Left lung (tissue), 10 donors: ENCODE measurements around the gene CDC25C. TPM values are rescaled to one million over a fixed set of nuclear protein-coding genes. Genes with fewer than 3 reads are reported as not detected.
A peak's percentile ranks its signal among the peaks of the same experiment; 100 is the strongest.

Experiments
- ATAC-seq: fragments of 200-7000 bp; cut with Tn5 transposase; one replicate; pipeline ENCODE4 v1.9.1; 2020; ENCODE audit warnings: moderate library complexity
- DNase-seq, 4 donors: peaks; one replicate each; pipeline ENCODE4 v3.0.0-alpha.2; 2013 to 2020
- H3K27ac ChIP-seq, 2 donors: fragments of 200-600 bp; sonication (generic) in 1 of 2; one replicate each; pipeline versions ENCODE4 v1.5.0 to v1.8.0; 2020 to 2021
- H3K27me3 ChIP-seq, 2 donors: fragments of 200-600 bp; sonication (generic) in 1 of 2; one replicate each; pipeline versions ENCODE4 v1.5.0 to v1.8.0; 2020 to 2021
- H3K36me3 ChIP-seq, 2 donors: fragments of 200-600 bp; sonication (generic) in 1 of 2; one replicate each; pipeline versions ENCODE4 v1.5.0 to v1.8.0; 2020 to 2021
- H3K4me1 ChIP-seq, 2 donors: fragments of 200-600 bp; one replicate each; pipeline ENCODE4 v1.8.0; 2021
- H3K4me3 ChIP-seq, 2 donors: fragments of 200-600 bp; sonication (generic) in 1 of 2; one replicate each; pipeline versions ENCODE4 v1.5.0 to v1.8.0; 2020 to 2021; ENCODE audit warnings: mild to moderate bottlenecking in 1 of 2
- H3K9me3 ChIP-seq, 2 donors: fragments of 200-600 bp; sonication (generic) in 1 of 2; one replicate each; pipeline versions ENCODE4 v1.5.0 to v1.8.0; 2020 to 2021
- CTCF ChIP-seq, 2 donors: fragments of 200-600 bp; sonication (generic) in 1 of 2; IDR thresholded peaks; one replicate each; pipeline versions ENCODE4 v1.5.0 to v1.8.0; 2021; ENCODE audit warnings: antibody characterized with exemption in 2 of 2
- intact Hi-C, 2 donors: fragments of 100-400 bp; cut with DNase I; formaldehyde crosslinking; loops; one replicate each; pipeline versions ENCODE4 v1.11.2 to v1.14.2; 2022
- polyA plus RNA-seq, 6 donors: library from polyadenylated mRNA; unstranded; fragments of 120-200 nt; gene quantifications; one replicate each; pipeline ENCODE4 v1.2.1, GENCODE V29; 2013; ENCODE audit not compliant: insufficient read length in 6 of 6
- total RNA-seq, 2 donors: library from RNA; stranded (reverse); fragmentation: NEBNext Ultra II Directional; extraction: Animal tissue kit (Norgen Biotek cat#: 25700); gene quantifications; one replicate each; pipeline ENCODE4 v1.2.1, GENCODE V29; 2021
- donor health status: DM: no; HTN: yes; CAD: no.
- donor health status: DM: no; HTN: no; CAD: no.

The CDC25C gene
- total and polyA plus RNA-seq, 8 donors: 0.34 to 14.6 (median 7.7) TPM

DNA sequence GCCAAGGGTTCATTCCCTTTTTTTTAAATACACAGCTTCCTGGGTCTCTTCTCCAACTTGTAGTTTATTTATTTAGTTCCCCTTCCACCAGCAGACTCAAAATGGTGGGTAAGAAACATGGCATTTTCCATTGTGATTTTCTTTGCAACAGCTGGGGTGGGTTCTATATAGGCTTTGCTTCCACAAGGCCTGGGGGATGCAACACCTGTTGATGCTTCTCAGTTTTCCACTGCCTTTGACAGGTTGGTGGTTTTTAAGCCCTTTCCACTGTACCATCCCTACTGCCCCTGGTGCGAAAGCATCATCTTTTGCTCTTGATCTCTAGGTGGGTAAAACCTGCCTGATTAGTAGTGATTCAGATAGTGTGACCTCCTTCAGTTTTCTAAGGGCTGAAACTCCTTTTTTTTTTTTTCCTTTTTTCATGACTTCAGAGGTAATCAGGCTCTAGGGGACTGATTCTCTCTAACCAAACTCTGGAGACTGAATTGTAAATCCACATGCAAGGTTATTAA lies 29.4 kb upstream of the CDC25C start:
- H3K27ac ChIP-seq: peak overlapping the region in 1 of 2 donors; percentile 13
- intact Hi-C loops: no loop called here
- H3K36me3 ChIP-seq: no peaks in the 10 kb centered on the region
- no peak for DNase-seq
- H3K27me3 ChIP-seq: no peaks in the 10 kb centered on the region
- peaks cover 0 to 32% of the 10 kb centered on the region in 2 donors for H3K4me1 ChIP-seq
- ATAC-seq: no peak
- H3K9me3 ChIP-seq: no peaks in the 10 kb centered on the region
- H3K4me3 ChIP-seq: no peak overlapping the region
- TF ChIP-seq CTCF (IDR thresholded peaks at IDR 0.05): no peak

GRCh38 chr5:138359621-138360020 lies 28.0 kb upstream of the CDC25C start:
- Histone ChIP-seq H3K27ac (no peak overlapping the region), H3K4me1 (peaks cover 6 to 43% of the 10 kb centered on the region in 2 donors), H3K9me3 (no peaks in the 10 kb centered on the region), H3K36me3 (no peaks in the 10 kb centered on the region), H3K4me3 (no peak overlapping the region), H3K27me3 (no peaks in the 10 kb centered on the region)
- no peak for ATAC-seq
- DNase-seq: no peak
- TF ChIP-seq CTCF (IDR thresholded peaks at IDR 0.05): no peak
- intact Hi-C loops: no loop called here

GRCh38 chr5:138354926-138355378 lies 23.3 kb upstream of the CDC25C start:
- intact Hi-C loops: no loop called here

DNA sequence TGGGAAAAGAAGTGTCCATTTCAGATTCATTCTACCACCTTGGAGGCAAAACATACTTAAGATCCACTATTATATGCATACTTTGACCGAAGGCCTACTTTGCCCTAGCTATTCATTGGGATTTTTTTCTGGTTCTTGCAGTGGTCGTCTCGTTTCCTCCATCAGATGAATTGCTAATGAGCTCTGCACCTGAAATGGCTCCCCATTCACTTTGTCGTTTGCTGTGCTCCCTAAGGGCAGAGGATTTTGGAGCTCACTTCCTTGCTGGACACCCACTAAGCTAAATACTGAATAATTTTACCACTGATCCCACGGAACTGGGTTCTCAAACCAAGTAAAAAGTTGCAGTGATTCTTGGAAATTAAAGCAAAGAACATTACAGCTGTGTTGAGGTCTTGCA lies 22.8 kb upstream of the CDC25C start:
- Histone ChIP-seq H3K27me3 (no peaks in the 10 kb centered on the region), H3K27ac (peak overlapping the region; percentile 97 to 98), H3K4me1 (peaks cover 12 to 26% of the 10 kb centered on the region in 2 donors), H3K4me3 (peak overlapping the region; percentile 78 to 86), H3K9me3 (peaks cover 0 to 4% of the 10 kb centered on the region in 2 donors), H3K36me3 (no peaks in the 10 kb centered on the region)
- ATAC-seq (no peak), DNase-seq (no peak)
- intact Hi-C loops: no loop called here
- TF ChIP-seq CTCF (IDR thresholded peaks at IDR 0.05): no peak

More at GRCh38 chr5:138354926-138355378, 23.3 kb upstream of the CDC25C start:
- Histone ChIP-seq H3K4me1 (peaks cover 12 to 32% of the 10 kb centered on the region in 2 donors), H3K36me3 (no peaks in the 10 kb centered on the region), H3K27ac (no peak overlapping the region), H3K9me3 (peaks cover 0 to 4% of the 10 kb centered on the region in 2 donors), H3K4me3 (peak overlapping the region; percentile 78 to 86), H3K27me3 (no peaks in the 10 kb centered on the region)
- ATAC-seq (no peak), DNase-seq (peak in 1 of 4 donors; percentile 30)
- no peak for TF ChIP-seq CTCF (IDR thresholded peaks at IDR 0.05)

DNA sequence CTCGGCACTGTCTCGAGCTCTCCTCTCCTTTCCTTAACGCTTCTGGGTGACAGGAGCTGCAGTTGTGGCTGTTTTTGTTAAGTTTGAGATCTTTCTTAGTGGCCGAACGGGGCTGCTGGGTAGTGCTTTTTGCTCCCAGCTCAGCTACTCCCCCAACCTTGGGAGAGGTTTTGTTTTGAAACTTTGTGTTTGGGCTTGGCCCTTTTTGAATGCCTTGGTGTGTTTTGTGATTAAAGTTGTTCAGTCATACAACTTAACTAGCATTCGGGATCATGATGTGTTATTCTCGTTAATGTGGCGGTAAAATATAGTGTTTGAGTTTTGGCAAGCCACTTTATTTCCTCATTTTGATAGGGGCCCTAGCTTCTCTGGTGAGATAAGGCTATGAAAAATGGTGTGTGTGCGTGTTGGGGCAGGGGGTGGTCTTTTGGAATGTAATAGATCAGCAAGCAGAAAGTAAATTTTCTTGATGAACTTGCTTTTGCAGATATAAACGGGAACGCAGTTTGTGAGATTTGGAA lies 22.0 kb upstream of the CDC25C start:
- no peak for TF ChIP-seq CTCF (IDR thresholded peaks at IDR 0.05)
- DNase-seq: peak in 1 of 4 donors; percentile 52
- peak; percentile 1 for ATAC-seq
- peak overlapping the region; percentile 78 to 86 for H3K4me3 ChIP-seq
- peaks cover 0 to 4% of the 10 kb centered on the region in 2 donors for H3K9me3 ChIP-seq
- H3K4me1 ChIP-seq: peaks cover 12 to 26% of the 10 kb centered on the region in 2 donors
- peak overlapping the region; percentile 97 to 98 for H3K27ac ChIP-seq
- intact Hi-C loops: no loop called here
- H3K36me3 ChIP-seq: peaks cover 0 to 2% of the 10 kb centered on the region in 2 donors
- H3K27me3 ChIP-seq: no peaks in the 10 kb centered on the region
